ENCODE measurements around the gene RPL19.

The RPL19 gene

DNA sequence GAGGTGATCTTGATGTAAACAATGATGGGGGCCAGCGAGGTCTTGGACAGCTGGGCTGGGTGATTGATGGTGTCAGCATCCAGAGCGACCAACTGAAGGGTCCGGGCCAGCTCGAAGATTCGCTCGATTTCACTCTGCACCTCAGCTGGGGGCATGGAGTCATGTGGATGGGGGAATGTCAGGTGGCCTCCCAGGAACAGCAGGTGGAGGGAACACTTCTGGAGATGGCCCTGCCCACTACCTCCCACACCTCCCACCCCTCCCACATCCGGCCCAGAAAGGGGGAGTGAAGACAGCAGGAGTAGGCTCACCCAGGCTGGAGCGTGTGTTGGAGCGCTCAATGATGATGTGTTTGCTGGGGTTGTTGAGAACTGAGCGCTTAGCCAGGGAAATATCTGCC, 16.4 kb upstream of the RPL19 start:
- Mint-ChIP-seq H3K4me3 (no peak overlapping the region), H3K9me3 (ENCODE audit: low read depth) (no peaks in the 10 kb centered on the region), H3K27me3 (no peaks in the 10 kb centered on the region), H3K4me1 (ENCODE audit: low read depth) (no peaks in the 10 kb centered on the region), H3K27ac (no peak overlapping the region), H3K36me3 (peaks cover 6% of the 10 kb centered on the region)

- Mint-ChIP-seq H3K9me3 (ENCODE audit: low read depth) (no peaks in the 10 kb centered on the region), H3K36me3 (peaks cover 6% of the 10 kb centered on the region), H3K4me1 (ENCODE audit: low read depth) (no peaks in the 10 kb centered on the region), H3K27me3 (no peaks in the 10 kb centered on the region), H3K4me3 (no peak overlapping the region), H3K27ac (no peak overlapping the region)
Measured at GRCh38 chr17:39186481-39187002, 13.5 kb upstream of the RPL19 start.

DNA sequence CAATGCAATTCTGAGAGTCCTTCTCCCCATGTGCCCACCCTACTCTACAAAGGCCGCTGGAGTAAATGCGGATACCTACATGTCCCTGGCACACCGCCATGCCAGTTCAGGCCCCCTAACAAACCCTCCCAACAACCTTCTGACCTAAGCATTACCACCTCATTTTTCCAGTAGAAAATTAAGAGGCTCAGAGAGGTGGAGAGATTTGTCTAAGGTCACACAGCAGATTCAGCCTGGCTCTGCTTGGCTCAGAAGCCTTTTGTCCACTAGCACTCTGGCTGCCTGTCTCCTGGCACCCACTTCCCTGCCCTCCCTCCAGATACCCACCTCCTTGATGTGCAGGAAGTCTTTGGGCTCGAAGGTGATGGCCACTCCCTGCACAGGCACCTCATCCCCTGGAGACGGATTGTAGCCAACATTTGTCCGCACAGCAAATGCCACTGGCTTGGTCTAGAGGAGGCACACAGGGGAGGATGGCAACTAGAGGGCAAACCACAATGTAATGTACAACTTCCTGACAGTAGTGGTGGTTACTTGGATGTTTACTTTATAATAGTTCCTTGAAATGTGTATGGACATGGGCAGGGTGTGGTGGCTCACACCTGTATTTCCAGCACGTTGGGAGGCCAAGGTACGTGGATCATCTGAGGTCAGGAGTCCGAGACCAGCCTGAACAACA, 12.8 kb upstream of the RPL19 start:
- H3K27ac Mint-ChIP-seq, result no peak overlapping the region
- peaks cover 1% of the 10 kb centered on the region for H3K4me1 Mint-ChIP-seq (ENCODE audit: low read depth)
- no peaks in the 10 kb centered on the region for H3K9me3 Mint-ChIP-seq (ENCODE audit: low read depth)
- no peak overlapping the region for H3K4me3 Mint-ChIP-seq
- H3K36me3 Mint-ChIP-seq, result peaks cover 6% of the 10 kb centered on the region
- H3K27me3 Mint-ChIP-seq, result no peaks in the 10 kb centered on the region

- H3K4me1 Mint-ChIP-seq (ENCODE audit: low read depth), result peaks cover 18% of the 10 kb centered on the region
- no peaks in the 10 kb centered on the region for H3K9me3 Mint-ChIP-seq (ENCODE audit: low read depth)
- H3K4me3 Mint-ChIP-seq, result no peak overlapping the region
- H3K27me3 Mint-ChIP-seq, result no peaks in the 10 kb centered on the region
- no peak overlapping the region for H3K27ac Mint-ChIP-seq
- no peaks in the 10 kb centered on the region for H3K36me3 Mint-ChIP-seq
Measured at GRCh38 chr17:39191750-39192510, 8.2 kb upstream of the RPL19 start.

DNA sequence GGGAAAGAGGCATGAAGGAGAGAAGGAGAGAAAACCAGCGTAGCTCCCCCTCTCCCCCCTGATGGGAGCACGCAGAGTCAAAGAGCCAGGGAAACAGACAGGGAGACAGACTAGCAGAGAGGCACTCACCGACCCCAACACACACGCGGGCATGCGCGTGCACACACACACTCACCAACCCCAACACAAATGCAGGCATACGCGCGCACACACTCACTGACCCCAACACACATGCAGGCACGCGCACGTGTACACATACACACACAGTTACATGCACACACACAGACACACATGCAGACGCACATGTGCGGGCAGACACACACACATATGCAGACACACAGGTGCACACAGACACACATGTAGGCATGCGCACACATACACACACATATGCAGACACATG, 7.2 kb upstream of the RPL19 start:
- H3K4me3 Mint-ChIP-seq, result no peak overlapping the region
- peaks cover 19% of the 10 kb centered on the region for H3K4me1 Mint-ChIP-seq (ENCODE audit: low read depth)
- no peaks in the 10 kb centered on the region for H3K36me3 Mint-ChIP-seq
- H3K9me3 Mint-ChIP-seq (ENCODE audit: low read depth), result no peaks in the 10 kb centered on the region
- no peak overlapping the region for H3K27ac Mint-ChIP-seq
- H3K27me3 Mint-ChIP-seq, result no peaks in the 10 kb centered on the region

- no peaks in the 10 kb centered on the region for H3K36me3 Mint-ChIP-seq
- H3K27me3 Mint-ChIP-seq, result no peaks in the 10 kb centered on the region
- H3K27ac Mint-ChIP-seq, result no peak overlapping the region
- no peaks in the 10 kb centered on the region for H3K9me3 Mint-ChIP-seq (ENCODE audit: low read depth)
- H3K4me3 Mint-ChIP-seq, result no peak overlapping the region
- H3K4me1 Mint-ChIP-seq (ENCODE audit: low read depth), result peaks cover 22% of the 10 kb centered on the region
Measured at GRCh38 chr17:39193346-39193745, 6.7 kb upstream of the RPL19 start.

- Mint-ChIP-seq H3K9me3 (ENCODE audit: low read depth) (no peaks in the 10 kb centered on the region), H3K27ac (no peak overlapping the region), H3K27me3 (no peaks in the 10 kb centered on the region), H3K4me1 (ENCODE audit: low read depth) (peaks cover 28% of the 10 kb centered on the region), H3K4me3 (no peak overlapping the region), H3K36me3 (no peaks in the 10 kb centered on the region)
Measured at GRCh38 chr17:39194089-39194984, 5.7 kb upstream of the RPL19 start.

- H3K27ac Mint-ChIP-seq, result no peak overlapping the region
- peaks cover 34% of the 10 kb centered on the region for H3K4me1 Mint-ChIP-seq (ENCODE audit: low read depth)
- no peaks in the 10 kb centered on the region for H3K27me3 Mint-ChIP-seq
- H3K36me3 Mint-ChIP-seq, result no peaks in the 10 kb centered on the region
- H3K4me3 Mint-ChIP-seq, result no peak overlapping the region
- H3K9me3 Mint-ChIP-seq (ENCODE audit: low read depth), result no peaks in the 10 kb centered on the region
Measured at GRCh38 chr17:39194985-39195524, 5.0 kb upstream of the RPL19 start.

DNA sequence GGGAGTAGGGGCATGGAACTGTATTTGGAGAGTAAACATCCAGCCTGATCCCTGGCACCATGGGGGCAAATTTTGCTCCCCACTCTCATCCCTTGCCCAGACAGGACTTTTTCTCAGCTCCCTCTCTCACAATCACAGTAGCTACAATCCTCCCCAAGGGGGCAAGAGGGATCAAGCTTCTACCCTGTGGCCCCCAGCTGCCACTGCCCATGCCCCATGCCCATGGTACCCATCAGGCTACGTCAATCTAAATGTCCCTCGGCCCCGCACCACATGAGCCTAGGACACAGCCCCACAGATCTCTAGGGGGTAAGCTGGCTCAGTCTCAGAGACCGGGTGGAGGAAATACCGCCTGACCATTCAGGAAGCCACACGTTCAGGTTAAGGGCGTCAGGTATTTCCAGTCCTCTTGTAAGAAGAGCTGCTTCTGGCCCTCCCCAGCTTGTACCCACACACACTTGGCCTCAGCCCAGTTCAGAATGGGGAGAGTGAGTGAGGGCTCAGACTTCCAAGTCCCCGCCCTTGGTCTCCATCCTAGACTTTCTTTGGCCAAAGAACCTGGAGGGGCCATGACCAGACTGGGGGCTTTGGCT, 4.4 kb upstream of the RPL19 start:
- H3K9me3 Mint-ChIP-seq (ENCODE audit: low read depth), result no peaks in the 10 kb centered on the region
- peak overlapping the region; percentile 77 for H3K4me3 Mint-ChIP-seq
- no peaks in the 10 kb centered on the region for H3K27me3 Mint-ChIP-seq
- peaks cover 34% of the 10 kb centered on the region for H3K4me1 Mint-ChIP-seq (ENCODE audit: low read depth)
- H3K27ac Mint-ChIP-seq, result no peak overlapping the region
- H3K36me3 Mint-ChIP-seq, result peaks cover 2% of the 10 kb centered on the region

DNA sequence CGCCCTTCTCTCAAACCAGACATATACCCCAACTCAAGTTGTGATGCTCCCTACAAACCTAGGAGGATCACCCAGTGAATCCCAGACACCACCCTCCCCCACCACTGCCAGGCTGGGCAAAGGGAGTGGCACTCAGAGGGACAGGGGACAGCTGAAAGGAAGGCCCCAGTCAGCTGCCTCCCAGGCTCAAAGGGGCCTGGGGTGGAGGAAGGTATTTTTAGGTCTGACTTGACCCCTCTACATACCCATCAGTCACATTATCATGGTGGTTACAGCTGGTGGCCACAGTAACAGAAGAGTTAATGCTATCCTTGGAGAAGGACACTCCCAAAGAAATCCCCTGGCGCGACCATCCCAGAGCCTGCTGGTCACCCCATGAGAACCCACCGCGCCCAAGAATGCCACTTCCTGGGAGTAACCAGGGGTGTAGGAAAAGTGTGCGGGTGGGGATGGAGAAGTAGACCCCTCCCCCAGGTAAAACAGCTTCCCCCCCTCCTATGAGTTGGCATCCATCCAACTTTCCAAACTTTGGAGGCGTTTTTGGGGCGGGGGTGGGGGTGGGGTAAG, 3.8 kb upstream of the RPL19 start:
- H3K4me3 Mint-ChIP-seq, result peak overlapping the region; percentile 77
- no peaks in the 10 kb centered on the region for H3K9me3 Mint-ChIP-seq (ENCODE audit: low read depth)
- H3K27ac Mint-ChIP-seq, result no peak overlapping the region
- peaks cover 6% of the 10 kb centered on the region for H3K36me3 Mint-ChIP-seq
- no peaks in the 10 kb centered on the region for H3K27me3 Mint-ChIP-seq
- H3K4me1 Mint-ChIP-seq (ENCODE audit: low read depth), result peaks cover 36% of the 10 kb centered on the region

GRCh38 chr17:39196808-39197291, 3.2 kb upstream of the RPL19 start:
- Mint-ChIP-seq H3K36me3 (peaks cover 9% of the 10 kb centered on the region), H3K9me3 (ENCODE audit: low read depth) (no peaks in the 10 kb centered on the region), H3K27ac (no peak overlapping the region), H3K4me3 (peak overlapping the region; percentile 78), H3K27me3 (no peaks in the 10 kb centered on the region), H3K4me1 (ENCODE audit: low read depth) (peaks cover 40% of the 10 kb centered on the region)

GRCh38 chr17:39197380-39198185, 2.5 kb upstream of the RPL19 start, which contains the start of gene CACNB1:
TSS of gene CACNB1 (minus strand) at chr17:39197669. CDS start at chr17:39197495, 174 bp downstream.
- Mint-ChIP-seq H3K4me1 (ENCODE audit: low read depth) (peaks cover 45% of the 10 kb centered on the region), H3K27ac (peak within 1 kb of the TSS; percentile 43), H3K4me3 (peak within 1 kb of the TSS; percentile 99)

GRCh38 chr17:39198186-39198566, 1.9 kb upstream of the RPL19 start:
- H3K4me1 Mint-ChIP-seq (ENCODE audit: low read depth), result peaks cover 49% of the 10 kb centered on the region
- H3K27ac Mint-ChIP-seq, result peak overlapping the region; percentile 43

More at GRCh38 chr17:39197380-39198185, 2.5 kb upstream of the RPL19 start, which contains the start of gene CACNB1:
- Mint-ChIP-seq H3K27me3 (no peaks in the 10 kb centered on the region), H3K36me3 (peaks cover 13% of the 10 kb centered on the region), H3K9me3 (ENCODE audit: low read depth) (no peaks in the 10 kb centered on the region)

More at GRCh38 chr17:39198186-39198566, 1.9 kb upstream of the RPL19 start:
- Mint-ChIP-seq H3K9me3 (ENCODE audit: low read depth) (no peaks in the 10 kb centered on the region), H3K27me3 (no peaks in the 10 kb centered on the region), H3K36me3 (peaks cover 16% of the 10 kb centered on the region), H3K4me3 (peak overlapping the region; percentile 99)
